BLaER1 (cell line): ENCODE data around the gene CEACAM1.
"Not testable (repeated sequence)": the region's sequence is repeated elsewhere in the genome, so short reads cannot be mapped to it uniquely, and the experiment has no call there.

Experiments used
- H3K27ac ChIP-seq: shearing (Covaris generic); formaldehyde crosslinking; 2 replicates; pipeline ENCODE4 v1.8.1; 2022
- H3K27me3 ChIP-seq: shearing (Covaris generic); formaldehyde crosslinking; 2 replicates; pipeline ENCODE4 v1.8.1; 2022
- H3K36me3 ChIP-seq: shearing (Covaris generic); formaldehyde crosslinking; 2 replicates; pipeline ENCODE4 v1.8.1; 2022
- H3K4me1 ChIP-seq: shearing (Covaris generic); formaldehyde crosslinking; 2 replicates; pipeline ENCODE4 v1.8.1; 2022
- H3K4me2 ChIP-seq: shearing (Covaris generic); formaldehyde crosslinking; 2 replicates; pipeline ENCODE4 v1.8.1; 2022
- H3K4me3 ChIP-seq: shearing (Covaris generic); formaldehyde crosslinking; 2 replicates; pipeline ENCODE4 v1.8.1; 2022
- H3K9ac ChIP-seq: shearing (Covaris generic); formaldehyde crosslinking; 2 replicates; pipeline ENCODE4 v1.8.1; 2022
- H3K9me3 ChIP-seq: shearing (Covaris generic); formaldehyde crosslinking; 2 replicates; pipeline ENCODE4 v1.8.1; 2022
- H4K20me1 ChIP-seq: shearing (Covaris generic); formaldehyde crosslinking; 2 replicates; pipeline ENCODE4 v1.8.1; 2022
- Cebpa-rat ChIP-seq: shearing (Covaris generic); IDR thresholded peaks from 2 replicates; pipeline ENCODE4 v1.8.1; 2022

Gene CEACAM1

GRCh38 chr19:42512743-42513304 lies 15.5 kb downstream of the CEACAM1 start:
- no peaks in the 10 kb centered on the region for H4K20me1 ChIP-seq
- H3K9ac ChIP-seq, result no peak overlapping the region
- H3K36me3 ChIP-seq, result no peaks in the 10 kb centered on the region
- peak overlapping the region; percentile 22 for H3K4me2 ChIP-seq
- TF ChIP-seq Cebpa-rat, result no peak
- H3K4me1 ChIP-seq, result peaks cover 33% of the 10 kb centered on the region
- no peak overlapping the region for H3K4me3 ChIP-seq
- peaks cover 5% of the 10 kb centered on the region; the same call in 1 of the 2 replicates for H3K9me3 ChIP-seq
- H3K27me3 ChIP-seq, result no peaks in the 10 kb centered on the region
- no peak overlapping the region for H3K27ac ChIP-seq

- Histone ChIP-seq H3K4me2 (peak overlapping the region; percentile 16; the same call in 1 of the 2 replicates), H3K4me1 (peaks cover 39% of the 10 kb centered on the region), H4K20me1 (no peaks in the 10 kb centered on the region)
These were observed 16.1 kb downstream of the CEACAM1 start for GRCh38 chr19:42512130-42512636.

GRCh38 chr19:42511340-42511739 lies 16.9 kb downstream of the CEACAM1 start:
- H4K20me1 ChIP-seq, result no peaks in the 10 kb centered on the region
- peaks cover 48% of the 10 kb centered on the region for H3K4me1 ChIP-seq
- no peaks in the 10 kb centered on the region for H3K36me3 ChIP-seq
- no peak overlapping the region for H3K4me3 ChIP-seq
- 0 out of 2 replicates have a peak overlapping the region, but pooled peaks have one; percentile 15 for H3K4me2 ChIP-seq
- no peak overlapping the region for H3K27ac ChIP-seq
- H3K27me3 ChIP-seq, result no peaks in the 10 kb centered on the region
- no peaks in the 10 kb centered on the region for H3K9me3 ChIP-seq
- TF ChIP-seq Cebpa-rat, result no peak
- H3K9ac ChIP-seq, result no peak overlapping the region

More at GRCh38 chr19:42512130-42512636, 16.1 kb downstream of the CEACAM1 start:
- no peak overlapping the region for H3K9ac ChIP-seq
- H3K27ac ChIP-seq, result no peak overlapping the region
- no peak for TF ChIP-seq Cebpa-rat
- H3K9me3 ChIP-seq, result peaks cover 5% of the 10 kb centered on the region; the same call in 1 of the 2 replicates
- no peaks in the 10 kb centered on the region for H3K27me3 ChIP-seq
- no peak overlapping the region for H3K4me3 ChIP-seq
- H3K36me3 ChIP-seq, result no peaks in the 10 kb centered on the region

- Histone ChIP-seq H3K4me1 (peaks cover 52% of the 10 kb centered on the region), H4K20me1 (no peaks in the 10 kb centered on the region), H3K9me3 (no peaks in the 10 kb centered on the region), H3K36me3 (no peaks in the 10 kb centered on the region), H3K27ac (no peak overlapping the region), H3K9ac (no peak overlapping the region), H3K27me3 (no peaks in the 10 kb centered on the region), H3K4me2 (no peak overlapping the region), H3K4me3 (no peak overlapping the region)
- TF ChIP-seq Cebpa-rat, result no peak
These were observed 19.3 kb downstream of the CEACAM1 start for GRCh38 chr19:42508892-42509444.

GRCh38 chr19:42505066-42505465 lies 23.2 kb downstream of the CEACAM1 start:
- no peak overlapping the region for H3K4me3 ChIP-seq
- H3K9ac ChIP-seq, result no peak overlapping the region
- TF ChIP-seq Cebpa-rat, result no peak
- no peaks in the 10 kb centered on the region for H3K27me3 ChIP-seq
- H3K4me2 ChIP-seq, result no peak overlapping the region
- H3K27ac ChIP-seq, result no peak overlapping the region
- no peaks in the 10 kb centered on the region for H3K36me3 ChIP-seq
- H3K4me1 ChIP-seq, result peaks cover 26% of the 10 kb centered on the region
- no peaks in the 10 kb centered on the region for H3K9me3 ChIP-seq
- no peaks in the 10 kb centered on the region for H4K20me1 ChIP-seq

- Histone ChIP-seq H3K4me1 (peaks cover 28% of the 10 kb centered on the region), H3K9ac (no peak overlapping the region), H3K4me2 (no peak overlapping the region), H3K9me3 (no peaks in the 10 kb centered on the region), H3K4me3 (no peak overlapping the region), H3K27me3 (no peaks in the 10 kb centered on the region), H3K36me3 (no peaks in the 10 kb centered on the region), H4K20me1 (no peaks in the 10 kb centered on the region), H3K27ac (no peak overlapping the region)
- no peak for TF ChIP-seq Cebpa-rat
These were observed 26.5 kb downstream of the CEACAM1 start for GRCh38 chr19:42501733-42502132.

- not testable (repeated sequence) for H3K9me3 ChIP-seq, H4K20me1 ChIP-seq, H3K9ac ChIP-seq, H3K27ac ChIP-seq, H3K27me3 ChIP-seq, H3K36me3 ChIP-seq, H3K4me3 ChIP-seq, H3K4me2 ChIP-seq
- H3K4me1 ChIP-seq, result peaks cover 28% of the 10 kb centered on the region
These were observed 27.0 kb downstream of the CEACAM1 start for GRCh38 chr19:42501243-42501642.

GRCh38 chr19:42498169-42498757 lies 30.0 kb downstream of the CEACAM1 start:
- Histone ChIP-seq H3K4me1 (peaks cover 38% of the 10 kb centered on the region), H3K27me3 (no peaks in the 10 kb centered on the region), H3K9me3 (no peaks in the 10 kb centered on the region), H3K4me3 (no peak overlapping the region), H3K9ac (no peak overlapping the region), H3K4me2 (no peak overlapping the region; the same call in 1 of the 2 replicates), H4K20me1 (no peaks in the 10 kb centered on the region), H3K27ac (no peak overlapping the region), H3K36me3 (no peaks in the 10 kb centered on the region)
- TF ChIP-seq Cebpa-rat, result no peak

- no peaks in the 10 kb centered on the region for H3K36me3 ChIP-seq
- no peak overlapping the region for H3K9ac ChIP-seq
- no peaks in the 10 kb centered on the region for H3K9me3 ChIP-seq
- H4K20me1 ChIP-seq, result no peaks in the 10 kb centered on the region
- H3K4me2 ChIP-seq, result peak overlapping the region; percentile 39
- peak overlapping the region; percentile 5; the same call in 1 of the 2 replicates for H3K27ac ChIP-seq
- no peaks in the 10 kb centered on the region for H3K27me3 ChIP-seq
- H3K4me1 ChIP-seq, result peaks cover 38% of the 10 kb centered on the region
- no peak overlapping the region for H3K4me3 ChIP-seq
- no peak for TF ChIP-seq Cebpa-rat
These were observed 30.7 kb downstream of the CEACAM1 start for GRCh38 chr19:42497492-42498168.
